Left forelimb (tissue), 1 donor: ENCODE data around the gene SAG.

Source experiments
- DNase-seq: peaks from one replicate; pipeline ENCODE4 v3.0.0-alpha.2; 2018; ENCODE audit warnings: low spot score

Gene SAG

DNA sequence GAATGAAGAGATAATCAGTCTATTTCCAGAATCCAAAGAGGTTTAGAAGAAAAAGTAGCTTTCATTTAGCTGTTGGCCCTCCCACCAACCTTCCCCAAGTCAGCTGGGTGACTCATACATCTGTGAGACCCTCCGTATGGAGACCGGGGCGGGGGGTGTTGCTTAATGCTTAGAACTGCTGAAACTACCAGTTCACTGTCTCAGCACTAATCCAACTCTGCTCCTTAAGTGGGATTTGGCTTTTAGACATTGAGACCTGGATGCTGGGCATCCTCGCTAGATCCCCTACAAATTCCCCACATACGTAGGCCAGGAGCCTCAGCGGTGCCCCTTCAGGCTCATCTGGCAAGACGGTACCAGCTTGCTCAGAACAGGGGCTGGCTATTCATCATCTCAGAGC, at the start of gene SAG:
SAG (plus strand) TSS at position 252 of the 400 bp plus-strand sequence. CDS start 1,374 bp downstream, outside the sequence.
- no peak for DNase-seq

- no peak for DNase-seq
Measured at GRCh38 chr2:233258211-233258610, 49.4 kb upstream of the SAG start.

DNA sequence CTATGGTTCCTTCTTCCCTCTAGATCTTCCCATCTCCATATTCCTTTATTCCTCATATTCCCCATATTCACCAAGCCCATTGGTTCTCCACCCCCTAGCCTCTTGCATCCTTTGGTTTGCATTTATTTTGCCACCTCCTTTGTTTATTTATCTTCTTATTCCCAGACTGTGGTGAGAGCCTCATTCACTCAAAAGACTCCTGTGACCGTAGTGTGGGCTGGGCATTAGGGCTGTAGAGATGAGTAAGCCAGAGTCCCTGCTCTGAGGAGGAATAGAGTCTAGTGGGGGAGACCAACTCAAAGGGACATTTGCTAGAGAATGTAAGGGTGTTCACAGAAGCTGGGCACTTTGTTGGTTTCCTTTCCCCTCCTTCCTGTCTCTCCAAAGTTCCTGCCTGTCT, 47.9 kb upstream of the SAG start:
- no peak for DNase-seq

DNA sequence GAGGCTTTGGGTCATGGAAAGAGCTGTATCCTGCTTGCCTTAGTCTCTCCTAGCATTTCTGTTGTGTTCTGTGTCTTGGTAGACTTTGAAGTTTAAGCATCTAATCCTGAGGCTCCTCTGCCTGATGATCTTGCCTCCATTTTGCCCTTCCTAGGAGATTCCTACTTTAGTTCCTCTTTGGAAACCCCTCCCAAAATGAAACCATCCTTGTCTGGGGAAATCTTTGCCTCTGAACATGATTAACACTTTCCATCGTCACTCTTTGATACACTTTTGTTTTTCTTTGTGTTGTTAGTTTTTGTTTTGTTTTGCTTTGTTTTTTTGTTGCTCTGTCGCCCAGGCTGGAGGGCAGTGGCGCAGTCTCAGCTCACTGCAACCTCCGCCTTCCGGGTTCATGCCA, 47.0 kb upstream of the SAG start:
- no peak for DNase-seq

DNA sequence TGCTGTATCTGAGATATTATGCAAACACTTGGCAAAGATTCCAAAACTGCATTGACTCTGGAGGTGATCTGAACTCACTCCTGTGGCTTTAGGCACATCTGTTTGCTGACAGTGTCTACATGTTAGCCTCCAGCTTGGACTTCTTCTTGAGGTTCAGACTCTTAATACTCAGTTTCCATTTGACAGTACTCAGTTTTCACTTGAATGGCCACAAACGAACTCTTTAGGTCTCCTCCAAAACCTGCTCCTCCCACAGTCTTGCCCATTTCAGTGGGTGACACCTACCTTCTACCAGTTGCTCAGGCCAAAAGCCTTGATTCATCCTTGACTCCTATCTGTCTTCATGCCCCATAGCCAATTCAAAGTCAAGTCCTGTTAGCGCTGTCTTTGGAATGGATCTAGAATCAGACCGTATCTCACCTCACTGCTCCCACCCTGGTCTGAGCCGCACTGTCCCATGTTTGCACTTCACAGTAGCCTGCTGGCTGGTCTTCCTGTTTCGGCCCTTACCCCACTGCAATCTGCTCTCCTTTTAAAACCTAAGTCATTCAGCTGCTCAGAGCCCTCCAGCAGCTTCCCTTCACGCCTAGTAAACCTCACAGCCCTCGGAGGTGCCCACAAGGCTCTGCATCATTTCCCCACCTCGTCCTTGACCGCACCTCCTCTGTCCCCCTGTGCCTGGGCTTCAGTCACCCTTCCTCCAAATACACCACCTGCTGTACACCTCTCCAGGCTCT, 45.6 kb upstream of the SAG start:
- no peak for DNase-seq

GRCh38 chr2:233262562-233262961, 45.1 kb upstream of the SAG start:
- no peak for DNase-seq

- DNase-seq: no peak
Measured at GRCh38 chr2:233263045-233263570, 44.5 kb upstream of the SAG start.

GRCh38 chr2:233264667-233265066, 42.9 kb upstream of the SAG start:
- no peak for DNase-seq

DNA sequence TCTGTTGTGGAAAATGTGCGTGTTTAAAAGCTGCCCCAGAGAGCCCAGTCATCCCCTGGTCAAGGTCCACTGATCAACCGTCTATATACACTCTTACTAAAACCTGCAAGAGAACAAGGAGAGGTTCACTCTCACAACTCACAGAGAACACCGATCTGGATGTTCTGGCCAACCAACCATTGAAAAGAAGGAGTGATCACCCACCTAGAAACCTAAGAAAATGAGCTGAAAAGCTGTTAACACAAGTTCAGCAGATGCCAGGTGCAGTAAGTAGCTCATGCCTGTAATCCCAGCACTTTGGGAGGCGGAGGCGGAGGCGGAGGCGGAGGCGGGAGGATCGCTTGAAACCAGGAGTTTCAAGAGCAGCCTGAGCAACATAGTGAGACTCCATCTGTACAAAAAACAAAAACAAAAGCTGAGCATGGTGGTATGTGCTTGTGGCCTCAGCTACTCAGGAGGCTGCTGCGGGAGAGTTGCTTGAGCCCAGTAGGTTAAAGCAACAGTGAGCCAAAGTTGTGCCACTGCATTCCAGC, 41.7 kb upstream of the SAG start:
- no peak for DNase-seq

- DNase-seq: no peak
Measured at GRCh38 chr2:233266481-233266880, 41.1 kb upstream of the SAG start.

- no peak for DNase-seq
Measured at GRCh38 chr2:233267516-233268245, 39.9 kb upstream of the SAG start.

- no peak for DNase-seq
Measured at GRCh38 chr2:233270366-233270765, 37.2 kb upstream of the SAG start.

GRCh38 chr2:233270951-233271350, 36.7 kb upstream of the SAG start:
- no peak for DNase-seq

DNA sequence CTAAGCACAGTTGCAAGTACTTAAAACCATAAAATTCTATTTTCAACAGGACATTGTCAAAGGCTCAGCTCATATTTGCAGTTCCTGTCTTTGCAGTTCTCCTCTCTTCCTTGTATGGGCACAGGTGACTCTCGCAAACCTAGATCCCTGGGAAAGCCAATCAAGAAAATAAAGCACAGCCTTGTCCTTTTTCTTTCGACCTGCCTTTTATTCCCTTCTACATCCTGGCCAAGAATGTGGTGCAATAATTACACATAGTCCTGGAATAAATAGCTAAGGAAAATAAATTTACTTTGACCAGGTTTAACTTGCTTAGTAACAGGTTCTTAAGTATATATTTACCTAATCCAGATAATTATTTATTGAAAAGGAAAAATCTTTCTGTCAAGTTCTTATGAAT, 35.9 kb upstream of the SAG start:
- no peak for DNase-seq

DNA sequence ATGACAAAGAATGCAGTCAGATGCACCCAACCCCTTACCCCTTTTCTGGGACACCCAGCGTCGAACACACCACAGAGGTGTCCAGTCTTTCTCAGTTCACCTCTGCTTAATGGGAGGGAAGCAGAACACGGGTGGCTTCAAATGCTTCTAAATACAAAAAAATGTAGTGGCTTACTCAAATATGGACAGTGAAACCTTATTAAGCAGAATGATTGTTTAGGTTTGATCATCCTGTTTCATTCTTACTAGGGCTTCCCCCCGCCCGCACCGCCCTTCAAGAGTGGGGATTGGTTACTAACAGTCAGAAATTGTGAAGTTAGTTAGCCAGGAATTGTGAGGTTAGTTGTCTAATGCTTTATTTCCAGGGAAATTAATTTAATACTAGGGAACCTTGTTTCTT, 34.5 kb upstream of the SAG start:
- DNase-seq: no peak

DNA sequence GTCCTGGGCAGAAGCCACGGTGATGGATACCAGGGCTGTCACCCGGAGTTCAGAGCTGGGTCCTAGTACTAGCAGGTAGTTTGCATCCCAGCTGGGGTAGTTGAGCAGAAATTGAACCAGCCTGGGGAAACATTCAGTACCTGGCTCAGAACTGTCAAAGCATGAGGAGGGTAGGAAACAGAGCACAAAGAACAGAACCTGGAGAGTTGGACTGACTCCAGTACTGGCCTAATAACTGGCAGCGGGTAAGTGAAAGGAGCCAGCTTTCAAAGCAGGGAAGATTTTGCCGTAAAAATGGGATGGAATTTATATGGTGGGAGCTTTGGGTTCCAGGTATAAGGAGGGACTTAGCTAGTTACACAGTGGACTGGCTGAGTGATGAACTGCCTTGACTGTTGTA, 32.4 kb upstream of the SAG start:
- no peak for DNase-seq

DNA sequence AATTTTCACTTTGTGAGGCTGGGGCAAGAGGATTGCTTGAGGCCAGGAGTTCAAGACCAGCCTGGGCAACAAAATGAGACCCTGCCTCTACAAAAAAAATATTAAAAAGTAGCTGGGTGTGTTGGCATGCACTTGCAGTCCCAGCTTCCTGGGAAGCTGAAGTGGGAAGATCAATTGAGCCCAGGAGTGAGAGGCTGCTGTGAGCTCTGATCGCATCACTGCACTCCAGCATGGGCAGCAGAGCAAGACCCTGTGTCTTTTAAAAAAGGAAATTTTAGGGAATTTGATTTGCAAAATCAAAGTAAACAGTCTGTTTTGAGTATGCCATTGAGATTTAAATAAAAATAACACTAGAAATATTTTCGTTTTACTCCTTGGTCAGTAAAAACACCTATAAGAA, 28.7 kb upstream of the SAG start:
- no peak for DNase-seq

DNA sequence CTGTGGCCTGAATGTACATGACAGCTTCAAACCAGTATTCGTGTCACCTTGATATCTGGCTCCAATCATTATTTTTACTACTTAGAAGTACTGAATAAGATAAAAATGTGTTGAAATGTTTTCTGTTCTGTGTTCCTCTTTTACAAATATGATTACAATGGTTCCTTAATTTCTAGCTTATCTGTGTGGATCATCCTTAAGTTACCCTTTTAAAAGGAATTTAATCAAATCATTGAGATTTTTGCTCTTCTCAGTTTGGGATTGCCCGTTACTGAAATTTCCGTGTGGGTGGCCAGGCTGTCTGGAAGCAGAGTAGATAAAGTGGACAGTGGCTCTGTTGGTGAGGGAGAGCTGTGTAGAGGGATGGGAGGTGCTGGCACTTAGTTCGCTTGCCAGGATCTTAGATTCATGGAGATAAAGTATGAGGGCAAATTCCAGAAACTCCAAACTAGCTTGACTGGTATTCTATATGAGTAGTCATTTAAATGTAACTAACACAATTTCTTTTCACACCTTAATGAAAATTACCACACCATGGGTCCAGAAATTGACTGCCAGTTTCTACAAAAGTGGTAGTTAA, 27.4 kb upstream of the SAG start:
- DNase-seq: no peak

DNA sequence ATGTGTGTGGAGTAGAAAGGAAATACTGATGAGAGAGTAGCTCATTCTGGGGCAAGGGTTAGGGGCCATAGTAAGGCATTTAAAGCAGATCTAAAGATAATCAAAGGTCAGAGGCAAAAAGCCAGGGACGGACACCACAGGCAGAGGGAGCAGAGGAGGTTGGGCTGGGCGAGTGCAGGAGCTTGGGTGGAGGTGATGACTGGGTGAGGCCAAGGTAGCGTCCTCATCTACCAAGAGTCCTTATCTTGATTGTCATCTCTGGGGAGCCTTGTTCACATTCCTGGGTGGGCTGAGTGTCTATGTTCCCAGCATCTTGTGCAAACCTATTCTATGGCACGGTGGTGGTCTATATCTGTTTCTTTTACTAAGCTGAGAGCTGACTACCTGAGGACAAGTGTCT, 26.1 kb upstream of the SAG start:
- DNase-seq: no peak

DNA sequence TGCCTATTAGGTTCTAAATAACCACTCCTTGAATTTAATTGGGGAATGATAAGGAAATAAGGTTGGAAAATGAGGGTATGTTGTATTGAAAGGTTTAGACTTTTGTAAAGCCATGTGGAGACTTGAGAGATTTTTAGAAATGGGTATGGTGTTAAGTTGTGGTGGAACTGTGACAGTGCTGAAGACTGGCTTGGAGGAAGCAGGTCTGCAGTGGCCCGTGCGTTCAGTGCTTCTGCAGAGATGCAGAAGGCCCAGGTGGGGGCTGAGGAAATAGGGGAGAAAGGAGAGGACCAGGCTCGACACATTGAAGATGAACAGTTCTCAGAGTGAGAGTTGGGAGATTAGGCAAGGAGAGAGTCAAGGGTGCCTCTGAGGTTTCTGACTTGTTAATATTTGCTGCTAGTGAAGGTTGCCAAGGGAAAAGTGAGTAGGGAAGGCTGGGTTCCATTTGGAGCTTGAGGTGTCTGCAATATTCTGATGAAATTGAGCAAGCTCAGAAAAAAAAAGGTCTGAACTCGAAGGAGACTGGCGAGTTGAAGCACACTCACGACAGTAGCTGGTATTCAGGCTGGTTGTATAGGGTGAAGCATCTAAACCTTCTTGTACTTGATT, 25.5 kb upstream of the SAG start:
- no peak for DNase-seq

DNA sequence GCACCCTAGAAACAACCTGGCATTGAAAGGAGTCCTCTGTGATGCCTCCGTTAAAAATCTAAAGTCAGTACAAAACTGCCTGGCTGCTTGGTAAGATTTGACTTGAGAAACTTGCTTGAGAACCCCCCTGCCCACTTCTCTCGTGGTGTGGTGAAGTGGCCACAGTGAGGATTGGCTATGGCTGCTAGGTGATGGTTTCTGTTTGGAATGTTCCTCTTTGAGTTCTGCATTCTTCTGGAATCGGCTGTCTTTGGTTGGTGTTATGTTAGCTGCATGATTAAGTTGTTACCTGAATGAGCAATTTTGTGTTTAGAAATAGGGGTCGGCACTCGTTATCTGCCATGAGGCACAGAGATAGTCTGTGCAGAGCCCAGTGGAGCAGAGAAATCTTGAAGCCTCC, 21.7 kb upstream of the SAG start:
- no peak for DNase-seq

- DNase-seq: no peak
Measured at GRCh38 chr2:233287871-233288270, 19.7 kb upstream of the SAG start.
